K562 (cell line): ENCODE measurements around the gene NELL1. TPM values are rescaled to one million over a fixed set of nuclear protein-coding genes. Genes with fewer than 3 reads are reported as not detected.
A peak's percentile ranks its signal among the peaks of the same experiment; 100 is the strongest.

Experiments
- ATAC-seq: fragments of 200-7000 bp; cut with Tn5 transposase; 3 replicates; pipeline ENCODE4 v1.9.1; 2020; ENCODE audit warnings: moderate library complexity
- BruUV-seq: library from RNA; stranded (reverse); fragments of 400-500 nt; replicated peaks from 2 replicates; lab custom pipeline; 2021; lab: Mats Ljungman, UMichigan
- CTCF ChIA-PET: fragments of 300-600 bp; formaldehyde crosslinking; extraction: SDS; loops from one replicate; lab custom pipeline; 2021; ENCODE audit warnings: low intra/inter-chr PET ratio; lab: Yijun Ruan, JAX
- POLR2A ChIA-PET: fragments of 300-600, 350-650 bp; sonication (Branson Sonifier 250); formaldehyde crosslinking; extraction: SDS; loops from one replicate; lab custom pipeline; 2021; ENCODE audit warnings: antibody characterized with exemption, inconsistent platforms; lab: Yijun Ruan, JAX
- DNase-seq, 4 experiments: peaks; one replicate each; pipeline versions ENCODE4 v3.0.0 to v3.0.0-alpha.2; 2011 to 2018; ENCODE audit warnings: low spot score in 3 of 4, mixed read lengths in 3 of 4; ENCODE audit errors: extremely low read depth in 1 of 4
- FAIRE-seq: peaks from 2 replicates; lab custom pipeline; 2011; peaks lifted over from hg19 to GRCh38; lab: Jason Lieb, UNC
- H2AFZ ChIP-seq: 2 replicates; pipeline ENCODE4 v1.6.0; 2011; ENCODE audit warnings: low read depth, low read length, control low read depth, inconsistent platforms
- H3K27ac ChIP-seq: fragments of 200-600 bp; 3 replicates; pipeline ENCODE4 v1.8.0; 2011; ENCODE audit warnings: low read depth, mild to moderate bottlenecking, control low read depth, inconsistent platforms, low read length, moderate library complexity, mixed read lengths; ENCODE audit errors: extremely low read depth
- H3K27me3 ChIP-seq, 2 experiments: fragments of 300-600 bp in 1 of 2; 2 replicates in 1 of 2; 3 replicates in 1 of 2; pipeline versions ENCODE4 v1.6.0 to v1.8.0; 2011; ENCODE audit warnings: inconsistent platforms in 2 of 2, low read length in 2 of 2, mild to moderate bottlenecking in 1 of 2, mixed read lengths in 1 of 2, moderate library complexity in 1 of 2; ENCODE audit not compliant: control insufficient read depth in 2 of 2, insufficient read depth in 2 of 2
- H3K36me3 ChIP-seq: fragments of 300-600 bp; 3 replicates; pipeline ENCODE4 v1.8.0; 2011; ENCODE audit warnings: mild to moderate bottlenecking, low read length, inconsistent platforms; ENCODE audit not compliant: control insufficient read depth, insufficient read depth
- H3K4me1 ChIP-seq, 2 experiments: fragments of 200-600 bp in 1 of 2; replicated peaks in 1 of 2; 2 replicates in 1 of 2; 3 replicates in 1 of 2; pipeline versions ENCODE4 v1.5.1 to v1.8.0; 2011; ENCODE audit warnings: inconsistent platforms in 2 of 2, low read length in 2 of 2, mild to moderate bottlenecking in 1 of 2, mixed read lengths in 1 of 2, moderate library complexity in 1 of 2; ENCODE audit not compliant: control insufficient read depth in 2 of 2, insufficient read depth in 2 of 2
- H3K4me2 ChIP-seq: 2 replicates; pipeline ENCODE4 v1.6.1; 2011; ENCODE audit warnings: low read length, control low read depth, inconsistent platforms, mixed read lengths; ENCODE audit not compliant: insufficient read depth
- H3K4me3 ChIP-seq: fragments of 200-600 bp; sonication (generic), shearing (Covaris generic); 2 replicates; pipeline ENCODE4 v1.5.1; 2016; ENCODE audit warnings: control low read depth, inconsistent platforms
- H3K79me2 ChIP-seq: fragments of 200-600 bp; 3 replicates; pipeline ENCODE4 v1.8.0; 2011; ENCODE audit warnings: low read length, inconsistent platforms; ENCODE audit not compliant: control insufficient read depth, insufficient read depth
- H3K9ac ChIP-seq, 2 experiments: 2 replicates each; pipeline versions ENCODE4 v1.6.0 to v1.6.1; 2011; ENCODE audit warnings: low read depth in 2 of 2, low read length in 2 of 2, control low read depth in 1 of 2, inconsistent platforms in 1 of 2, mild to moderate bottlenecking in 1 of 2, mixed read lengths in 1 of 2; ENCODE audit not compliant: insufficient read depth in 1 of 2
- H3K9me1 ChIP-seq: one replicate; pipeline ENCODE4 v1.6.0; 2011; ENCODE audit warnings: inconsistent platforms, mild to moderate bottlenecking, low read length, moderate library complexity; ENCODE audit not compliant: control insufficient read depth, insufficient read depth
- H3K9me3 ChIP-seq: replicated peaks from 2 replicates; pipeline ENCODE4 v1.5.1; 2011; ENCODE audit warnings: low read depth, low read length, inconsistent platforms; ENCODE audit not compliant: control insufficient read depth, insufficient read depth
- H4K20me1 ChIP-seq: replicated peaks from 2 replicates; pipeline ENCODE4 v1.6.1; 2011; ENCODE audit warnings: low read length, inconsistent platforms, mixed read lengths; ENCODE audit not compliant: control insufficient read depth, insufficient read depth
- CGGBP1 ChIP-seq: fragments of 250-450 bp; sonication (Bioruptor Pico); IDR thresholded peaks from 2 replicates; pipeline ENCODE4 v1.9.0; 2021; ENCODE audit warnings: mild to moderate bottlenecking
- RBM25 ChIP-seq: fragments of 200-400 bp; formaldehyde crosslinking; IDR thresholded peaks from 2 replicates; pipeline ENCODE4 v1.6.1; 2018; ENCODE audit warnings: low read length, low read depth, moderate library complexity; ENCODE audit not compliant: severe bottlenecking
- ZMIZ1 ChIP-seq, 2 experiments: fragments of 150-350 bp in 1 of 2; IDR thresholded peaks; 2 replicates each; pipeline ENCODE4 v1.6.1; 2012 to 2016; ENCODE audit warnings: low read depth in 2 of 2, low read length in 2 of 2, mild to moderate bottlenecking in 1 of 2, moderate library complexity in 1 of 2
- WGBS: fragments of 100-300 bp; shearing (Covaris generic); methylation state at CpG from one replicate; pipeline ENCODE4 v1.1.6; 2016; ENCODE audit warnings: low coverage, mixed read lengths; ENCODE audit not compliant: insufficient coverage; ENCODE audit errors: missing lambda C conversion rate; 5-methylcytosine and 5-hydroxymethylcytosine counted together
- in situ Hi-C: fragments of 300-500 bp; cut with MboI; formaldehyde crosslinking; loops from 4 replicates; pipeline ENCODE4 v1.15.0; 2018; ENCODE audit warnings: inconsistent platforms, mixed read lengths
- intact Hi-C: fragments of 100-400 bp; cut with micrococcal nuclease; formaldehyde crosslinking; loops from 2 replicates; pipeline ENCODE4 v1.14.2; 2022
- polyA plus RNA-seq, 8 experiments: library from polyadenylated mRNA; depleted of rRNA in 4 of 8; stranded (reverse) in 5 of 8; unstranded in 3 of 8; fragments of >200 nt; fragmentation: Nextera tagmentation in 2 of 8; fragmentation: Illumina TruSeq in 1 of 8; extraction: Ambion mirVana in 2 of 8; extraction: Trizol in 1 of 8; gene quantifications; 2 replicates each; pipeline versions ENCODE4 v1.2.1 to v1.2.3, GENCODE V29; 2011 to 2014; ENCODE audit warnings: inconsistent platforms in 1 of 8, missing spikeins in 1 of 8
- total RNA-seq, 7 experiments: library from RNA; depleted of rRNA in 6 of 7; stranded (reverse); fragments of >200 nt in 6 of 7; fragmentation: Illumina TruSeq in 2 of 7; extraction: Trizol in 2 of 7; gene quantifications; 2 replicates each; pipeline versions ENCODE4 v1.2.1 to v1.2.3, GENCODE V29; 2011 to 2021; ENCODE audit warnings: low replicate concordance in 1 of 7
- TF ChIP-seq, protein P1 (sequence below), 2 experiments: fragments of 450-650 bp in 1 of 2; sonication (generic) in 1 of 2; formaldehyde crosslinking in 1 of 2; IDR thresholded peaks in 1 of 2; conservative IDR thresholded peaks in 1 of 2; 2 replicates each; pipeline versions ENCODE4 v1.6.1 to v1.8.1; 2016 to 2023; ENCODE audit warnings: mild to moderate bottlenecking in 2 of 2, moderate library complexity in 2 of 2, inconsistent platforms in 1 of 2, missing genetic modification reagents in 1 of 2
- TF ChIP-seq, protein P2 (sequence below): sonication (generic); formaldehyde crosslinking; IDR thresholded peaks from 2 replicates; pipeline ENCODE4 v1.8.1; 2023; ENCODE audit warnings: mild to moderate bottlenecking, missing genetic modification reagents

The NELL1 gene
- total and polyA plus RNA-seq, 9 of the 15 experiments (the other 6 are each of a cell fraction or from before 2014, with no cell fraction given): not detected

- Histone ChIP-seq H3K9ac (no peak overlapping the region), H4K20me1 (no peaks in the 10 kb centered on the region), H3K4me1 (no peaks in the 10 kb centered on the region), H3K9me1 (no peaks in the 10 kb centered on the region), H3K27ac (no peak overlapping the region), H2AFZ (no peak overlapping the region), H3K4me3 (no peak overlapping the region), H3K4me2 (no peak overlapping the region), H3K27me3 (no peaks in the 10 kb centered on the region), H3K36me3 (no peaks in the 10 kb centered on the region), H3K79me2 (no peaks in the 10 kb centered on the region), H3K9me3 (no peaks in the 10 kb centered on the region; the same call in 1 of the 2 replicates)
- TF ChIP-seq RBM25: peak; percentile 91
- TF ChIP-seq, protein P1, sequence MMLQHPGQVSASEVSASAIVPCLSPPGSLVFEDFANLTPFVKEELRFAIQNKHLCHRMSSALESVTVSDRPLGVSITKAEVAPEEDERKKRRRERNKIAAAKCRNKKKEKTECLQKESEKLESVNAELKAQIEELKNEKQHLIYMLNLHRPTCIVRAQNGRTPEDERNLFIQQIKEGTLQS (IDR thresholded peaks at IDR 0.05): no peak
- TF ChIP-seq, protein P1 (CRISPR knock-in tag; conservative IDR thresholded peaks at IDR 0.05): no peak
- no TSS peak for BruUV-seq
- ATAC-seq (no peak), DNase-seq (no peak), FAIRE-seq (no peak)
- in situ Hi-C loops (no loop called here), intact Hi-C loops (no loop called here)
- WGBS: 0% methylated on average over 3 of the region's 3 CpGs
- POLR2A ChIA-PET: interaction anchor here (0.8 kb wide), 1 partner anchor 44 kb away, joined by 3 read pairs; no protein-coding TSS in a partner anchor
- CTCF ChIA-PET: no interaction called here
Measured at GRCh38 chr11:20661850-20662249, 7.5 kb upstream of the NELL1 start.

DNA sequence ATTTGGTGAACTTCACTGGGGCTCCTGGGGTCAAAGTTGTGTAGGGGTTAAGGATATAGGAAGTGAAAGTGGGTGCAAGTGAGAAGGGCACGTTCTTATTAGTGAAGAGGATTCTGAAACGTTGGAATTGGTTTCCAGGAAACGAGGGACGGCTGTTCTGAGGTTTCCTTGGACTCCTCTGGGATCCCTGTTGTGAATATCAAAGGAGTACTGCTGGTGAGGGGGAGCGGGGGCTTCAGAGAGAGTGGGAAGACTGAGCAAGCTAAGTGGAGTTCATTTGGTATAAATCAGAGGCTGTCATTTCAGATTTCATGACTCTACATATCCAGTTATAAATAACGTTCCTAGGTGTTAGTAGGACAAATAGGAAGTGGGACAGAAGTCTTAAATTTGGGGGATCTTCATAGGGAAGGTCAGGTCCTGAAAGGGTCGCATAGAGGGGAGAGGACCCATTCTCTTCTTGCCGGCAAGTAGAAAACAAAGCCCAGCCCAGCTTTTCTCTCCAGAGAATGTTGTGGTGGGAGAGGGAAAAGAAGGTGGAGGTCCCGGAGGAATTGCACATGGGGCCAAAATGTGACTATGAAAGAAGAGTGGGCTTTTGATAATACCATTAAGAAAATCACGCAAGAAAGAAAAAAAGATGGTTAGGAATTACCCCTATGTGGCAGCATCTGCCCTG, 1.1 kb upstream of the NELL1 start:
- in situ Hi-C loops: no loop called here
- Histone ChIP-seq H4K20me1 (no peaks in the 10 kb centered on the region), H3K79me2 (no peaks in the 10 kb centered on the region), H3K4me3 (no peak overlapping the region), H3K4me1 (no peaks in the 10 kb centered on the region; a peak in 1 of 5 replicates), H2AFZ (no peak overlapping the region), H3K27ac (no peak overlapping the region), H3K9me3 (no peaks in the 10 kb centered on the region), H3K9me1 (no peaks in the 10 kb centered on the region), H3K9ac (no peak overlapping the region), H3K36me3 (no peaks in the 10 kb centered on the region), H3K27me3 (peaks cover 3 to 26% of the 10 kb centered on the region in 2 experiments; a peak in 3 of 5 replicates), H3K4me2 (no peak overlapping the region)
- BruUV-seq: no TSS peak
- DNase-seq (no peak), ATAC-seq (no peak), FAIRE-seq (no peak)
- ChIA-PET POLR2A (interaction anchor here (0.6 kb wide), 1 partner anchor 1374 kb away, joined by 4 read pairs; no protein-coding TSS in a partner anchor), CTCF (no interaction called here)
- WGBS: 5% methylated on average over 10 of the region's 10 CpGs
- intact Hi-C loops: no loop called here
- TF ChIP-seq ZMIZ1 (IDR thresholded peaks at IDR 0.05; ENCODE audit: low read depth in 2 of 2, low read length in 2 of 2) (no peak), CGGBP1 (CRISPR knock-in tag) (no peak)
- TF ChIP-seq, protein P2, sequence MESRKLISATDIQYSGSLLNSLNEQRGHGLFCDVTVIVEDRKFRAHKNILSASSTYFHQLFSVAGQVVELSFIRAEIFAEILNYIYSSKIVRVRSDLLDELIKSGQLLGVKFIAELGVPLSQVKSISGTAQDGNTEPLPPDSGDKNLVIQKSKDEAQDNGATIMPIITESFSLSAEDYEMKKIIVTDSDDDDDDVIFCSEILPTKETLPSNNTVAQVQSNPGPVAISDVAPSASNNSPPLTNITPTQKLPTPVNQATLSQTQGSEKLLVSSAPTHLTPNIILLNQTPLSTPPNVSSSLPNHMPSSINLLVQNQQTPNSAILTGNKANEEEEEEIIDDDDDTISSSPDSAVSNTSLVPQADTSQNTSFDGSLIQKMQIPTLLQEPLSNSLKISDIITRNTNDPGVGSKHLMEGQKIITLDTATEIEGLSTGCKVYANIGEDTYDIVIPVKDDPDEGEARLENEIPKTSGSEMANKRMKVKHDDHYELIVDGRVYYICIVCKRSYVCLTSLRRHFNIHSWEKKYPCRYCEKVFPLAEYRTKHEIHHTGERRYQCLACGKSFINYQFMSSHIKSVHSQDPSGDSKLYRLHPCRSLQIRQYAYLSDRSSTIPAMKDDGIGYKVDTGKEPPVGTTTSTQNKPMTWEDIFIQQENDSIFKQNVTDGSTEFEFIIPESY (CRISPR knock-in tag): no peak
